Body of pancreas (tissue), 4 donors: ENCODE data around the gene LGR6. TPM values are rescaled to one million over a fixed set of nuclear protein-coding genes. Genes with fewer than 3 reads are reported as not detected.
"Not testable (repeated sequence)": the region's sequence is repeated elsewhere in the genome, so short reads cannot be mapped to it uniquely, and the experiment has no call there.

Source experiments
- ATAC-seq: fragments of 150-250 bp; one replicate; pipeline ENCODE4 v1.9.1; 2016
- DNase-seq, 4 donors: peaks; one replicate each; pipeline ENCODE4 v3.0.0-alpha.2; 2019
- H3K27ac ChIP-seq, 4 donors: fragments of 200-600 bp; sonication (generic); 1 replicate in 3 of 4; 2 replicates in 1 of 4; pipeline versions ENCODE4 v1.5.1 to v1.6.1; 2016 to 2019; ENCODE audit warnings: mild to moderate bottlenecking in 1 of 4, mixed read lengths in 1 of 4, moderate library complexity in 1 of 4
- H3K27me3 ChIP-seq, 2 donors: fragments of 200-600 bp; sonication (generic); one replicate each; pipeline ENCODE4 v1.6.0; 2016; ENCODE audit warnings: mild to moderate bottlenecking in 1 of 2
- H3K36me3 ChIP-seq, 2 donors: fragments of 200-600 bp; sonication (generic); replicated peaks in 1 of 2; 2 replicates each; pipeline ENCODE4 v1.5.1; 2016; ENCODE audit warnings: low read depth in 2 of 2; ENCODE audit not compliant: insufficient read depth in 1 of 2
- H3K4me1 ChIP-seq: fragments of 200-600 bp; sonication (generic); one replicate; pipeline ENCODE4 v1.6.0; 2016
- H3K4me3 ChIP-seq, 2 donors: fragments of 200-600 bp; sonication (generic); 1 replicate in 1 of 2; 2 replicates in 1 of 2; pipeline ENCODE4 v1.5.1; 2016 to 2019
- H3K9me3 ChIP-seq, 3 donors: fragments of 200-600 bp; sonication (generic); 1 replicate in 2 of 3; 2 replicates in 1 of 3; pipeline ENCODE4 v1.5.1; 2016
- POLR2A ChIP-seq, 3 donors: fragments of 450-650 bp; IDR thresholded peaks; one replicate each; pipeline ENCODE4 v1.6.1; 2016; ENCODE audit warnings: antibody characterized with exemption in 3 of 3, mild to moderate bottlenecking in 2 of 3
- WGBS, 2 donors: methylation state at CpG; one replicate each; pipeline ENCODE4 v1.1.5; 2017; 5-methylcytosine and 5-hydroxymethylcytosine counted together
- intact Hi-C: fragments of 100-400 bp; cut with DNase I; formaldehyde crosslinking; loops from one replicate; pipeline ENCODE4 v1.15.1; 2023
- total RNA-seq, 2 donors: library from RNA; depleted of rRNA; stranded (reverse); fragments of >200 nt; gene quantifications; one replicate each; pipeline ENCODE4 v1.1.0, GENCODE V29; 2016
- TF ChIP-seq, protein P1 (sequence below), 7 experiments: fragments of 450-650 bp in 4 of 7; fragments of 200-600 bp in 3 of 7; sonication (generic) in 3 of 7; IDR thresholded peaks; one replicate each; pipeline ENCODE4 v1.5.1; 2016 to 2019; ENCODE audit warnings: antibody characterized with exemption in 7 of 7

Gene LGR6
- total RNA-seq, 2 donors from 2014 or later = 0.52 TPM; not detected in 1

DNA sequence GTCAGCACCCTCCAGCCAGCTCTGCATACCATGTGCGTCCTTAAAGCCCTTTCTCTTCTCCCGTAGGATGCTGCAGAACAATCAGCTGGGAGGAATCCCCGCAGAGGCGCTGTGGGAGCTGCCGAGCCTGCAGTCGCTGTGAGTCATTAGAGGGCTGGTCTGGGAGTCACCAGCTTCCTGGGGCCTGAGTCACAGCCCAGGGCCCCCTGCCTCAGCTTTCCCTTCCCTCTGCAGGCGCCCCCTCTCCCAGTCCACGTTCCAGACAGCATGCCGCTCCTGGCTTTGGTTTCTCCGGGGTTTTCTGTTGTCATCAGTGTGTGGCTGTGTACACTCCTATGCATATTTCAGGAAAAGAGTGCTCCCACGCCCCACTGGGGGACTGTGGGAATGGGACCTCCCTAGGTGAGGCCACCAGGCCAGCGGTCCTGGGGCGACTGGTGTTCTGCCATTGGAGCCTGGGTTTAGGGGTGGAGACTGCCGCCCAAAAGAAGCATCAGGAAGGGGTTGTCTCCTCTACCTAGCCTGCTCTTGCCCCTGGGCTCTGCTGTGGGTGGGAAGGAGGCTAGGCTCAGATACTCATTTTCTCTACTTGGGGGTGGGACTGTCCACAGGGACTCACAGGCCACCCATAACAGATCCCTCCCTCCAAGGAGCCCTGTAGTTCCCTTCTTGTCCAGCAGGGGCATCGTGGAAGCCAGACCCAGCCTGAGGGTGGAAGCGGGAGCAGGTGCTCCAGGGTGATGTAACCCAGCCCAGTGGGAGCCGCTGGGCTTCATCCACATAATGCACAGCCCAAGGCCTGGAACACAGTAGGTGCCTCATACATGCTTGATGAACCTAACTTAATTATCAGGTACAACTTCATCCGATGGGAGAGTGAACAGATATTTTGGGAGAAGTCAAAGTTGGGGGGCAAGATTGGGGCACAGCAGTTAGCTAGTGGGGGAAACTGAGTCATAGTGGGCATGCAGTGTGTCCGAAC, 42.5 kb downstream of the LGR6 start:
- intact Hi-C loops = no loop called here
- ATAC-seq = peak; percentile 92
- DNase-seq = peak; percentile 70 to 83 (median 78)
- Histone ChIP-seq H3K9me3 (no peaks in the 10 kb centered on the region), H3K36me3 (no peaks in the 10 kb centered on the region), H3K27ac (no peak overlapping the region), H3K27me3 (no peaks in the 10 kb centered on the region), H3K4me3 (no peak overlapping the region), H3K4me1 (no peaks in the 10 kb centered on the region)
- TF ChIP-seq, protein P1, sequence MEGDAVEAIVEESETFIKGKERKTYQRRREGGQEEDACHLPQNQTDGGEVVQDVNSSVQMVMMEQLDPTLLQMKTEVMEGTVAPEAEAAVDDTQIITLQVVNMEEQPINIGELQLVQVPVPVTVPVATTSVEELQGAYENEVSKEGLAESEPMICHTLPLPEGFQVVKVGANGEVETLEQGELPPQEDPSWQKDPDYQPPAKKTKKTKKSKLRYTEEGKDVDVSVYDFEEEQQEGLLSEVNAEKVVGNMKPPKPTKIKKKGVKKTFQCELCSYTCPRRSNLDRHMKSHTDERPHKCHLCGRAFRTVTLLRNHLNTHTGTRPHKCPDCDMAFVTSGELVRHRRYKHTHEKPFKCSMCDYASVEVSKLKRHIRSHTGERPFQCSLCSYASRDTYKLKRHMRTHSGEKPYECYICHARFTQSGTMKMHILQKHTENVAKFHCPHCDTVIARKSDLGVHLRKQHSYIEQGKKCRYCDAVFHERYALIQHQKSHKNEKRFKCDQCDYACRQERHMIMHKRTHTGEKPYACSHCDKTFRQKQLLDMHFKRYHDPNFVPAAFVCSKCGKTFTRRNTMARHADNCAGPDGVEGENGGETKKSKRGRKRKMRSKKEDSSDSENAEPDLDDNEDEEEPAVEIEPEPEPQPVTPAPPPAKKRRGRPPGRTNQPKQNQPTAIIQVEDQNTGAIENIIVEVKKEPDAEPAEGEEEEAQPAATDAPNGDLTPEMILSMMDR (IDR thresholded peaks at IDR 0.05) = peak; percentile 72 to 94 (median 83)
- no peak for TF ChIP-seq POLR2A (IDR thresholded peaks at IDR 0.05)
- WGBS, 2 donors = 52 to 53% methylated on average over 16 to 18 of the region's 19 CpGs

DNA sequence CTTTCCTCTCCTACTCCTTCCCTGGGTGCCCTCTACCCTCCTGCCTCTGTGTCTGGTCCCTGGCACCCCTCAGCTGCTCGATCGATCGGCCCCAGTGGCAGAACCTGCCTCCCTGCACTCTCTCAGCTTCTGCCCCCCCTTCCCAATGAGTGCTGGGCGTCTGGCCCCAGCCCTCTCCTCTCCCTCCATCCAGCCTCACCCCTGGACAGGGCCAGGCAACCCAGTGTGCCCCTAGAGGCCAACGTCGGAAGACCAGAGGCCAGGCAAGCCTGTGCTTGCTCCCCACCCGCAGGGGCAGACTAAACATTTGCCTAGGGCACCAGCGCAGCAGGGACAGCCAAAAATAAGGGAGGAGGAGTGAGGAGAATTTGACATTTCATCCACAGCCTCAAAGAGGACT, 43.5 kb downstream of the LGR6 start:
- H3K27me3 ChIP-seq = no peaks in the 10 kb centered on the region
- ATAC-seq = peak; percentile 36
- H3K4me3 ChIP-seq = no peak overlapping the region
- H3K27ac ChIP-seq = no peak overlapping the region
- intact Hi-C loops = no loop called here
- TF ChIP-seq POLR2A (IDR thresholded peaks at IDR 0.05) = no peak
- TF ChIP-seq, protein P1 (IDR thresholded peaks at IDR 0.05) = peak in 5 of 7 experiments; percentile 11 to 35 (median 25)
- no peaks in the 10 kb centered on the region for H3K9me3 ChIP-seq
- no peaks in the 10 kb centered on the region for H3K4me1 ChIP-seq
- DNase-seq = peak in 3 of 4 donors; percentile 13 to 30 (median 19)
- no peaks in the 10 kb centered on the region for H3K36me3 ChIP-seq
- 43 to 49% methylated on average over 8 of the region's 8 CpGs for WGBS, 2 donors

DNA sequence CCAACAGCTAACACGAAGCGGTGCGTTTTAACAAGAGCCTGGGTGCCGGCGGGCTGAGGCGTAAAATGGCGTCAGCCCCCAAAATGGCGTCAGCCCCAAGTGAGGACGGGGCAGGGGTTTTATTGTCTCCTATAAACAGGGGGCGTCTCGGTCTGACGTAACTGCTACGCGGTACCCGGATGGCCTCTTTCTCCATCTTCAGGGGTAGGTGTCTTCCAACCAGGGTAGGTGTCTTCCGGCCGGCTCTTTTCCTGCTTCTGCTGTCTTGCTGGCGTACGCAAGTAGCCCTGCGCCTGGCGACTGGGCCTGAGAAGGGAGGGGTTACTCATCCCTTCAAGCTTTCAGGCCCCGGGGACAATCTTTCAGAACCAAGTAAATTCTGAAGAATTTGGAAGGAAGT, 45.3 kb downstream of the LGR6 start:
- intact Hi-C loops = no loop called here
- WGBS, 2 donors = 82 to 88% methylated on average over 21 to 22 of the region's 22 CpGs
- DNase-seq = no peak

DNA sequence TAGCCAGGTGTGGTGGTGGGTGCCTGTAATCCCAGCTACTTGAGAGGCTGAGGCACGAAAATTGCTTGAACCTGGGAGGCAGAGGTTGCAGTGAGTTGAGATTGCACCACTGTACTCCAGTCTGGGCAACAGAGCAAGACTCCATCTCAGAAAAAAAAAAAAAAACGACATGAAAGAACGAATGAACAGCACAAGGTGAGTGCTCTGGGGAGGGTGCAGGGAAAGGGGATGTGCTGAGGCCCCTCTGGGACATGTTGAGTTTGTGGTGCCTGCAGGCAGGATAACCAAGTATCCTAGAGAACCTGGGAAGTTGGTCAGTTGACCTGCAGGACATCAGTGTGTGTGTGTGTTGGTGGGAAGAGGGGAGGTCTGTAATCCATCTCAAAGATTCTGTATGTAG, 46.6 kb downstream of the LGR6 start:
- ATAC-seq, intact Hi-C loops, H3K4me1 ChIP-seq, H3K9me3 ChIP-seq, H3K27me3 ChIP-seq, H3K36me3 ChIP-seq, H3K27ac ChIP-seq, H3K4me3 ChIP-seq, DNase-seq: not testable (repeated sequence)
- 48 to 60% methylated on average over 3 of the region's 3 CpGs for WGBS, 2 donors

More for the DNA sequence above, 45.3 kb downstream of the LGR6 start:
- Histone ChIP-seq H3K9me3 (no peaks in the 10 kb centered on the region), H3K4me3 (no peak overlapping the region), H3K36me3 (no peaks in the 10 kb centered on the region), H3K27ac (no peak overlapping the region), H3K4me1 (no peaks in the 10 kb centered on the region), H3K27me3 (no peaks in the 10 kb centered on the region)
- TF ChIP-seq POLR2A (IDR thresholded peaks at IDR 0.05) = no peak
- TF ChIP-seq, protein P1 (IDR thresholded peaks at IDR 0.05) = no peak
- ATAC-seq = no peak

DNA sequence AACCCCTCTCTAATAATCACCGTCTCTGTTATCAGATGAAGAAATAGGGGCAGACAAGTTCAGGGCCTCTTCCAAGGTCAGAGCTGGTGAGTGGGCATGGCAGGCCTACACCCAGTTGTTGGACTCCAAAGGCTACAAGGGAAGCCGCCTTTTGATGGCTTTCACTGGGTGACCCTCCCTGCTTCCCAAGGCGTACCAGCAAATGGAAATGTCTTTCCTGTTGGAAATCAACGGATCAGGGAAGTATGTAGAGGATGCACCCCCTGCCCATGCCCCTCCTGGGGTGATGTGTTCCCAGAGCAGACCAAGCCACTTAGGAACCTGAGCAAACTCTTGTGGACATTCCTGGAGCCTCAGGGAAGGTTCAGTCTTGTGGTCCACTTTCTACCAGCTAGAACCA, 47.4 kb downstream of the LGR6 start:
- no peaks in the 10 kb centered on the region for H3K9me3 ChIP-seq
- H3K27ac ChIP-seq = no peak overlapping the region
- no peak for DNase-seq
- no peak overlapping the region for H3K4me3 ChIP-seq
- no peaks in the 10 kb centered on the region for H3K36me3 ChIP-seq
- TF ChIP-seq, protein P1 (IDR thresholded peaks at IDR 0.05) = no peak
- no peak for TF ChIP-seq POLR2A (IDR thresholded peaks at IDR 0.05)
- 67 to 68% methylated on average over 4 of the region's 4 CpGs for WGBS, 2 donors
- no peaks in the 10 kb centered on the region for H3K27me3 ChIP-seq
- ATAC-seq = no peak
- intact Hi-C loops = no loop called here
- H3K4me1 ChIP-seq = no peaks in the 10 kb centered on the region
